Measurements from ENCODE around the gene NINL. TPM values are rescaled to one million over a fixed set of nuclear protein-coding genes. Genes with fewer than 3 reads are reported as not detected.

NINL gene
- total RNA-seq, 4 donors from 2014 or later = 3.1 to 9.7 (median 5.7) TPM

DNA sequence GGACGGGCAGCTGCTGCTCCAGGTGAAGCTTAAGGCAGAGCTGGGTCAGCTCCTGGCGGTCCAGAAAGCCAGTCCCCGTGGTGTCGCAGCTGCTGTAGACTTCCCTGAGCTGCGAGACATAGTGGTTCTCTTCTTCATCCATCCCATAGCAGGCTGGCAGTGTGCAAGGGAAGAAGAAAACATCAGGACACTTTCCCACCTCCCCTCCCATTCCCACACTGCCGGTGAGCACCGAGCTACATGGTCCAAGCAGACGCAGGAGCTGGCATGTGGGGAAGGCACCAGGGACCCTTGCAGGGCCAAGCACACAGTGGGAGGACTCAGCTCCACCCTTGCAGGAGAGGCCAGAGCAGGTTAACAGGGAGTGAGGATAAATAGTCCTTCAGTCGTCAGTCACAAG is 58.9 kb downstream of the NINL start:
- H3K27ac ChIP-seq = no peak overlapping the region
- TF ChIP-seq EP300 (IDR thresholded peaks at IDR 0.05; ENCODE audit: low read depth) = no peak
- no peak for TF ChIP-seq POLR2A (IDR thresholded peaks at IDR 0.05)
- TF ChIP-seq, protein P1, sequence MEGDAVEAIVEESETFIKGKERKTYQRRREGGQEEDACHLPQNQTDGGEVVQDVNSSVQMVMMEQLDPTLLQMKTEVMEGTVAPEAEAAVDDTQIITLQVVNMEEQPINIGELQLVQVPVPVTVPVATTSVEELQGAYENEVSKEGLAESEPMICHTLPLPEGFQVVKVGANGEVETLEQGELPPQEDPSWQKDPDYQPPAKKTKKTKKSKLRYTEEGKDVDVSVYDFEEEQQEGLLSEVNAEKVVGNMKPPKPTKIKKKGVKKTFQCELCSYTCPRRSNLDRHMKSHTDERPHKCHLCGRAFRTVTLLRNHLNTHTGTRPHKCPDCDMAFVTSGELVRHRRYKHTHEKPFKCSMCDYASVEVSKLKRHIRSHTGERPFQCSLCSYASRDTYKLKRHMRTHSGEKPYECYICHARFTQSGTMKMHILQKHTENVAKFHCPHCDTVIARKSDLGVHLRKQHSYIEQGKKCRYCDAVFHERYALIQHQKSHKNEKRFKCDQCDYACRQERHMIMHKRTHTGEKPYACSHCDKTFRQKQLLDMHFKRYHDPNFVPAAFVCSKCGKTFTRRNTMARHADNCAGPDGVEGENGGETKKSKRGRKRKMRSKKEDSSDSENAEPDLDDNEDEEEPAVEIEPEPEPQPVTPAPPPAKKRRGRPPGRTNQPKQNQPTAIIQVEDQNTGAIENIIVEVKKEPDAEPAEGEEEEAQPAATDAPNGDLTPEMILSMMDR (IDR thresholded peaks at IDR 0.05) = no peak
- TF ChIP-seq POLR2AphosphoS5 (IDR thresholded peaks at IDR 0.05) = no peak
- in situ Hi-C loops (cut with MboI; ENCODE audit: low pct_ligation_motif_present in 1 of 4, low pct_unique_long_range_greater_than_20kb in 1 of 4, low sequenced_read_pairs in 3 of 4) = no loop called here
- intact Hi-C loops (cut with DNase I; ENCODE audit: low total_unique reads) = no loop called here
- no peaks in the 10 kb centered on the region for H3K27me3 ChIP-seq
- H3K36me3 ChIP-seq = no peaks in the 10 kb centered on the region
- DNase-seq = no peak
- H3K9me3 ChIP-seq = no peaks in the 10 kb centered on the region
- 83 to 94% methylated on average over 1 to 9 of the region's 9 CpGs for WGBS, 2 donors (ENCODE audit: low coverage in 1 of 2)
- H3K4me3 ChIP-seq = no peak overlapping the region
- no peaks in the 10 kb centered on the region for H3K4me1 ChIP-seq

DNA sequence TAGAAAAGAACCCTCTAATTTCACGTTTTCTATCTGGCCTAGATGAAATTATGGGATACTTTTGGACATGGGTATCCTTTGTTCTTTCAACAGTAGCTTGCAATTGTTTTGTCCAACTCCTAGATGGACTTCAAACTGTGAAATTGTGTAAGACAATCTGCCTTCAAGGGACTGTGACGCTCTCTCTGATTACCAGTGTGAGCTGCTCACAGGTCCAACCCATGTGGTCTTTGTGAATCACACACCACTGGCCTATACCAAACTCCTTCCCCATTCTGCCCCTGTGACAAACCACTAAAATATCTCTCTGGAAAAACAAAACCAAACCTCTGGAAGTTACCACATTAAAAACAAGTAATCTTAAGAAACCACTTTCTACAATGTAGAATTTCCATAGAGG is 59.5 kb downstream of the NINL start:
- H3K27me3 ChIP-seq = no peaks in the 10 kb centered on the region
- H3K4me3 ChIP-seq = no peak overlapping the region
- TF ChIP-seq, protein P1 (IDR thresholded peaks at IDR 0.05) = no peak
- TF ChIP-seq EP300 (IDR thresholded peaks at IDR 0.05; ENCODE audit: low read depth) (no peak), POLR2A (IDR thresholded peaks at IDR 0.05) (no peak), POLR2AphosphoS5 (IDR thresholded peaks at IDR 0.05) (no peak)
- no peak overlapping the region for H3K27ac ChIP-seq
- 67 to 77% methylated on average over 1 to 2 of the region's 2 CpGs for WGBS, 2 donors (ENCODE audit: low coverage in 1 of 2)
- intact Hi-C loops (cut with DNase I; ENCODE audit: low total_unique reads) (no loop called here), in situ Hi-C loops (cut with MboI; ENCODE audit: low pct_ligation_motif_present in 1 of 4, low pct_unique_long_range_greater_than_20kb in 1 of 4, low sequenced_read_pairs in 3 of 4) (no loop called here)
- no peaks in the 10 kb centered on the region for H3K4me1 ChIP-seq
- H3K36me3 ChIP-seq = no peaks in the 10 kb centered on the region
- no peaks in the 10 kb centered on the region for H3K9me3 ChIP-seq
- no peak for DNase-seq

DNA sequence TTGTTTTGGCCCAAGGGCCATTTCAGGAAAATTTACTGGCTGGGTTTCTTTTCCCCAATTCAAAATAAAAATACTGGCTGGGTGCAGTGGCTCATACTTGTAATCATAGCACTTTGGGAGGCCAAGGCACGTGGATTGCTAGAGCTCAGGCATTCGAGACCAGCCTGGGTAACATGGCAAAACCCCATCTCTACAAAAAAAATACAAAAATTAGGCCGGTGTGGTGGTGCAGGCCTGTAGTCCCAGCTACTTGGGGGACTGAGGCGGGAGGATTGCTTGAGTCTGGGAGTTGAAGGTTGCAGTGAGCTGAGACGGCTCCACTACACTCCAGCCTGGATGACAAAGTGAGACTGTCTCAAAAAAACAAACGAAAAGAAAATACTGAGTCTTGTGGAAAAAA is 60.0 kb downstream of the NINL start:
- Histone ChIP-seq H3K27me3 (no peaks in the 10 kb centered on the region), H3K4me3 (no peak overlapping the region), H3K9me3 (no peaks in the 10 kb centered on the region), H3K36me3 (no peaks in the 10 kb centered on the region), H3K4me1 (no peaks in the 10 kb centered on the region), H3K27ac (no peak overlapping the region)
- in situ Hi-C loops (cut with MboI; ENCODE audit: low pct_ligation_motif_present in 1 of 4, low pct_unique_long_range_greater_than_20kb in 1 of 4, low sequenced_read_pairs in 3 of 4) (no loop called here), intact Hi-C loops (cut with DNase I; ENCODE audit: low total_unique reads) (no loop called here)
- 86 to 94% methylated on average over 4 to 6 of the region's 6 CpGs for WGBS, 2 donors (ENCODE audit: low coverage in 1 of 2)
- no peak for DNase-seq
- no peak for TF ChIP-seq EP300 (IDR thresholded peaks at IDR 0.05; ENCODE audit: low read depth)
- TF ChIP-seq, protein P1 (IDR thresholded peaks at IDR 0.05) = no peak
- no peak for TF ChIP-seq POLR2AphosphoS5 (IDR thresholded peaks at IDR 0.05)
- no peak for TF ChIP-seq POLR2A (IDR thresholded peaks at IDR 0.05)

DNA sequence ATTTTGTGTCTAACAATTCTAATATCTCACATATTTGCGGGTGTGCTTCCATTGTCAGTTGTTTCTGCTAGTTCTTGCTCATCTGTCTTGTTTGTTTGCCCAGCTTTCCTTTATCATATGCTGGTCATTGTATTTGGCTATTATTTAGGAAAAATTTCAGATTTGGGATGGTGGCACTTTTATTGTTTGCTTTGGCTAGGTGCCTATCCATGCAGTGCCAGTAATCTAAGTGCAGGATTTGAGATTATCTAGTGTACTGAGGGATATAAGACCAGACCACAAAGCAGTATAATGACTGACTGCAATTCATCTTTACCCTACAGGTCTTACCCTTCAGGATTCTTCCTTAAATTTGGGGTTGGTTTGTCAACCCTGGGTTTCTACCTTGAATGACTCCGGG is 63.9 kb downstream of the NINL start:
- Histone ChIP-seq H3K9me3 (no peaks in the 10 kb centered on the region), H3K4me1 (no peaks in the 10 kb centered on the region), H3K36me3 (no peaks in the 10 kb centered on the region), H3K4me3 (no peak overlapping the region), H3K27ac (no peak overlapping the region), H3K27me3 (no peaks in the 10 kb centered on the region)
- no peak for DNase-seq
- in situ Hi-C loops (cut with MboI; ENCODE audit: low pct_ligation_motif_present in 1 of 4, low pct_unique_long_range_greater_than_20kb in 1 of 4, low sequenced_read_pairs in 3 of 4) (no loop called here), intact Hi-C loops (cut with DNase I; ENCODE audit: low total_unique reads) (no loop called here)
- TF ChIP-seq POLR2A (IDR thresholded peaks at IDR 0.05) = no peak
- TF ChIP-seq, protein P1 (IDR thresholded peaks at IDR 0.05) = no peak
- TF ChIP-seq EP300 (IDR thresholded peaks at IDR 0.05; ENCODE audit: low read depth) = no peak
- no peak for TF ChIP-seq POLR2AphosphoS5 (IDR thresholded peaks at IDR 0.05)
- WGBS, 2 donors (ENCODE audit: low coverage in 1 of 2) = 83 to 96% methylated on average over 2 of the region's 2 CpGs
